Measurements from ENCODE around the gene FGD2. TPM values are rescaled to one million over a fixed set of nuclear protein-coding genes. Genes with fewer than 3 reads are reported as not detected.
A peak's percentile ranks its signal among the peaks of the same experiment; 100 is the strongest.

FGD2 gene
- total and polyA plus RNA-seq, 3 donors from 2014 or later = 5.8 to 16.0 (median 7.0) TPM

DNA sequence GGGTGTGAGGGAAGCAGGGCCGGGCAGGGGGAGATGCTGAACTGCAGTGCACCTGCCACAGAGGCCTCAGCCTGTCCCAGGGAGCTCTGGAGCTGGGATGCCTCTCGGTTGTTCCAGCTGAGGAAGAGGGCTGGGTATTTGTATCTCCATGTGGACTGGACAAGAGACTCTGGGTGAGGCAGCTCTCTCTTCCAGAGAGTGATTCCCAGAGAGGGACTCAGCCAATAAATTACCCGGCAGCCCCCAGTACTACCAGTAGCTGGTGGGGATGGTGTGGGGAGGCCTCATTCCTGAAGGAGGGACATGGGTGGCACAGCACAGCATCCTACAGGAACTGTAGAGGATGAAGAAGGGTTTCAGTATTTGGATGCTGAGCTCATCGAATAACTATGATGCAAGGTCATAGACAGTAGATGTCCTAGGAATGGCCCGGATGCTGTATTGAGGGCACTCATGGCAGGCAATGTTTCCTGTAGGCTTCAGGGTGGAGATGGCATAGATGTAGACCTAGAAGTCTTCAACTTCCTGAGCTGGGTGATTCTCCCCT is 1.4 kb downstream of the FGD2 start:
- H3K27ac ChIP-seq = no peak overlapping the region
- H3K4me3 ChIP-seq = no peak overlapping the region
- intact Hi-C loops (cut with DNase I; ENCODE audit: low total_unique reads) = no loop called here

DNA sequence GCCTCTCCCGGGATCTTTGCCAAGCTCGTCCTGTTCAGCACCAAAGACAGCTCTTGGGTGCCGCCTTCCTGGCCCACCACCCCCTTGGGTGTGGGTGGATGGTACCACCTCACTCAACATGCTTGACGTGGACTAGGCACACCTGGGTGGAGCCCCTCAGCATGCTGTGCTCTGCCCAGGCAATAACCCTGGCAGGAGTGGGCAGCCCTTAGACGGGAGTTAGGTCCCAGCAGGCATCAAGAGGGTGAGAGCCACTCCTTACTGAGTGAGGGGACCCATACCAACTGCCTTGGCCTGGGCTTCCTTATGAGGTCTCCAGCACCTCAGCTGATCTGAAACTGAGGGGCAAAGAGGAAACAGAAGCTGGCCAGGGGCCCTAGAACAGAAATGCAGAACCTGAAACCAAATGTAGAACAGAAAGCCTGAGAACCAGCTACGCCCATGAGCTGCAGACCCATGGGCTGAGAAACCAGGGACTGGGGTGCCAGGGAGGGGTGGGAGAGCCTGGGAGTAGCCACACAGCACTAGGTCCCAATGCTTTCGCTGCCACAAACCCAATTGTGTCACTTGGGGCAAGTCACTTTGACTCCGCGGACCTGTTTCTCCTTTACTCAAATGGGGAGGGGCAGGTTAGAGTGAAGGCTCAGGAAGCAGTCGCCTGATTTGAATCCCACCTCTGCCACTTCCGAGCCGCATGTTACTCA is 2.0 kb downstream of the FGD2 start:
- H3K36me3 ChIP-seq (ENCODE audit: low read depth, missing control alignments) = no peaks in the 10 kb centered on the region
- DNase-seq = no peak

More for the DNA sequence above, 1.4 kb downstream of the FGD2 start:
- DNase-seq = no peak
- H3K27me3 ChIP-seq = no peaks in the 10 kb centered on the region
- no peaks in the 10 kb centered on the region for H3K36me3 ChIP-seq (ENCODE audit: low read depth, missing control alignments)
- H3K4me1 ChIP-seq = peaks cover 7% of the 10 kb centered on the region
- TF ChIP-seq, protein P1, sequence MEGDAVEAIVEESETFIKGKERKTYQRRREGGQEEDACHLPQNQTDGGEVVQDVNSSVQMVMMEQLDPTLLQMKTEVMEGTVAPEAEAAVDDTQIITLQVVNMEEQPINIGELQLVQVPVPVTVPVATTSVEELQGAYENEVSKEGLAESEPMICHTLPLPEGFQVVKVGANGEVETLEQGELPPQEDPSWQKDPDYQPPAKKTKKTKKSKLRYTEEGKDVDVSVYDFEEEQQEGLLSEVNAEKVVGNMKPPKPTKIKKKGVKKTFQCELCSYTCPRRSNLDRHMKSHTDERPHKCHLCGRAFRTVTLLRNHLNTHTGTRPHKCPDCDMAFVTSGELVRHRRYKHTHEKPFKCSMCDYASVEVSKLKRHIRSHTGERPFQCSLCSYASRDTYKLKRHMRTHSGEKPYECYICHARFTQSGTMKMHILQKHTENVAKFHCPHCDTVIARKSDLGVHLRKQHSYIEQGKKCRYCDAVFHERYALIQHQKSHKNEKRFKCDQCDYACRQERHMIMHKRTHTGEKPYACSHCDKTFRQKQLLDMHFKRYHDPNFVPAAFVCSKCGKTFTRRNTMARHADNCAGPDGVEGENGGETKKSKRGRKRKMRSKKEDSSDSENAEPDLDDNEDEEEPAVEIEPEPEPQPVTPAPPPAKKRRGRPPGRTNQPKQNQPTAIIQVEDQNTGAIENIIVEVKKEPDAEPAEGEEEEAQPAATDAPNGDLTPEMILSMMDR (IDR thresholded peaks at IDR 0.05) = no peak
- no peak for TF ChIP-seq POLR2A (IDR thresholded peaks at IDR 0.05)
- 85 to 87% methylated on average over 5 of the region's 5 CpGs for WGBS, 2 donors
- no peaks in the 10 kb centered on the region for H3K9me3 ChIP-seq

DNA sequence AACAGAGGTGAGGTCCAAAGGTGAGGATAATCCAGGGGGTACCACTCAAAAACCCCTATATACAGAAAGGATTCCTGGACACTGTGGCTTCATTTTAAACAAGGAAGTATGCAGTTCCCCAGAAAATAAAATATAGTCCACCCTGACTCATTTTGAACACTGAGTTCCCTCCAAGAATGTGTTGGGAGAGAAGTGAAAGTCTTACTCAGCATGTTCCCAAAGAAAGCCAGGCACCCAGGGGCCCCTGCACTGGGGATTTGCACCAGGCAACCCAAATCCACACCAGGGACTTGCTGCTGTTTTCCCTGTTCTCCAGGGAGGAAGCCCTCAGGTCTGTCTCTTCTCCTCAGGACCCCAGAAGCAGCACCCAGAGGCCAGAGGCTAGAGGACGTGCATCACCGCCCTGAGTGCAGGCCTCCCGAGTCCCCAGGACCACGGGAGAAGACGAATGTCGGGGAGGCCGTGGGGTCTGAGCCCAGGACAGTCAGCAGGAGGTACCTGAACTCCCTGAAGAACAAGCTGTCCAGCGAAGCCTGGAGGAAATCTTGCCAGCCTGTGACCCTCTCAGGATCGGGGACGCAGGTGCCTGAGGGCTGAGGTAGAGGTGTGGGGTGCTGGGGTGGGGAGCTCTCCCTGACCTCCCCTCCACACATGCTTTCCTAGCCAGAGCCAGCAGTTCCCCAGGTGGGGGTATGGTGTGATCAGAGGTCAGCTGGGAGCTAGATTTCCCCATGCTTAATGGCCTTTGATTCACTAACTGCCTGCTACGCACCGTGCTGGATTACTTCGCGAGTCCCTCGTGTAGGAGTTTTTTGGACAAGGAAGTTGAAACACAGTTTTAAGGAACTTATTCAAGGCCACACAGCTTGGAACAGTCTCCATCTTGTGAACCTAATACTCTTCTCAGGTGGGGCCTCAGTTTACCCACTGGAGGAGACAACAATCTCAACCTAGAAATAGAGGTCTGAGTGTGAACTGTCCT is 3.3 kb downstream of the FGD2 start:
- no peak for TF ChIP-seq POLR2A (IDR thresholded peaks at IDR 0.05)
- TF ChIP-seq, protein P1 (IDR thresholded peaks at IDR 0.05) = no peak
- Histone ChIP-seq H3K4me3 (no peak overlapping the region), H3K36me3 (ENCODE audit: low read depth, missing control alignments) (no peaks in the 10 kb centered on the region), H3K27ac (peak overlapping the region in 1 of 2 donors; percentile 19), H3K4me1 (peaks cover 7% of the 10 kb centered on the region), H3K27me3 (no peaks in the 10 kb centered on the region), H3K9me3 (no peaks in the 10 kb centered on the region)
- 68 to 78% methylated on average over 13 to 15 of the region's 15 CpGs for WGBS, 2 donors
- intact Hi-C loops (cut with DNase I; ENCODE audit: low total_unique reads) = no loop called here
- DNase-seq = no peak

More for the DNA sequence above, 2.0 kb downstream of the FGD2 start:
- no peak overlapping the region for H3K4me3 ChIP-seq
- WGBS, 2 donors = 74 to 91% methylated on average over 7 to 12 of the region's 12 CpGs
- H3K27me3 ChIP-seq = no peaks in the 10 kb centered on the region
- no peaks in the 10 kb centered on the region for H3K9me3 ChIP-seq
- peaks cover 7% of the 10 kb centered on the region for H3K4me1 ChIP-seq
- TF ChIP-seq, protein P1 (IDR thresholded peaks at IDR 0.05) = no peak
- TF ChIP-seq POLR2A (IDR thresholded peaks at IDR 0.05) = no peak
- intact Hi-C loops (cut with DNase I; ENCODE audit: low total_unique reads) = no loop called here
- H3K27ac ChIP-seq = peak overlapping the region in 1 of 2 donors; percentile 19

DNA sequence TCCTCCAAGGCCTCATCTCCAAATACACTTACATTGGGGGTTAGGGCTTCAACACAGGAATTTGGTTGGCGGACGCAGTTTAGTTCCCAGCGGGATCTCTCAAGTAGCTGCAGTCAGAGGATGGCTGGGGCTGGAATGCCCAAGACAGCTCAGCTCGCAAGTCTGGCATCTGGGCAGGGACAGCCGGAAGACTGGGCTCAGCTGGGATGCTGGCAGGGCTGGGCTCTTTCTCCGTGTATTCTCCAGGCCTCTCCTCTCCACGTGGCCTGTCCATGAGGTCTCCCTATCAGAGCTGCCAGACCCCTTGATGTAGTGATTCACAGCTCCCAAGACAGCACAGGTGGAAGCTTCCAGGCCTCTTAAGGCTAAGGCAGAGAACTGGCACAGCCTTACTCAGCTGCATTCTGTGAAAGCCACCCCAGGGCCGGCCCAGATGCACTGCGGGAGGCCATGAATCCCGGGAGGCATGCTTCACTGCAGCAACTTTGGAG is 5.0 kb downstream of the FGD2 start:
- Histone ChIP-seq H3K4me1 (peaks cover 7% of the 10 kb centered on the region), H3K27ac (no peak overlapping the region), H3K36me3 (ENCODE audit: low read depth, missing control alignments) (no peaks in the 10 kb centered on the region), H3K27me3 (no peaks in the 10 kb centered on the region), H3K4me3 (no peak overlapping the region), H3K9me3 (no peaks in the 10 kb centered on the region)
- WGBS, 2 donors = 83 to 94% methylated on average over 7 to 10 of the region's 10 CpGs
- no peak for DNase-seq
- intact Hi-C loops (cut with DNase I; ENCODE audit: low total_unique reads) = no loop called here
- TF ChIP-seq, protein P1 (IDR thresholded peaks at IDR 0.05) = no peak
- no peak for TF ChIP-seq POLR2A (IDR thresholded peaks at IDR 0.05)

All from testis (tissue), 3 donors.